GM10266 (cell line): Measurements from ENCODE around the gene NFAT5.

ENCODE experiments used
- DNase-seq: peaks from one replicate; pipeline ENCODE4 v3.0.0; 2012; ENCODE audit errors: extremely low spot score
- TF ChIP-seq, protein P1 (sequence below): IDR thresholded peaks from 2 replicates; pipeline ENCODE4 v1.5.1; 2012; ENCODE audit warnings: mild to moderate bottlenecking, low read depth; ENCODE audit not compliant: control insufficient read depth, insufficient read depth; ENCODE audit errors: missing control alignments

Gene NFAT5

DNA sequence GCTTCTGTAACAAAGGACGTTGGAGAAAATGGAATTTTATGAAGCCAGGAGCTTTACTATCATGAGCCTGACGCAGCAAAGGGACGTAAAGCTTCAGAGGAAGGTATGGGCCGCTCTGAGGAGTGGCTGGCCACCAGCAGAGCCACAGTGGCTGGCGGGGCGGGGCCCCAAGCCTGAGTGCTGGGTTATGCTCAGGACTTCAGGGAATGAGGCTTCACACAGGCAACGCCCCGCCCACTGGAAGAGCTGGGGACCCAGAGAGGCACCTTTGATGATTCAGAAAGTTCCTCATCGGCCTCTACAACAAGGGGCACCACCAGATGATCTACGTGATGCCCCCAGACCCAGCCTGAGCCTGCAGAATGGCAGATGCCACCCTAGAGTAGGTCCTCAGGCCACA is 180.2 kb downstream of the NFAT5 start:
- no peak for DNase-seq
- TF ChIP-seq, protein P1, sequence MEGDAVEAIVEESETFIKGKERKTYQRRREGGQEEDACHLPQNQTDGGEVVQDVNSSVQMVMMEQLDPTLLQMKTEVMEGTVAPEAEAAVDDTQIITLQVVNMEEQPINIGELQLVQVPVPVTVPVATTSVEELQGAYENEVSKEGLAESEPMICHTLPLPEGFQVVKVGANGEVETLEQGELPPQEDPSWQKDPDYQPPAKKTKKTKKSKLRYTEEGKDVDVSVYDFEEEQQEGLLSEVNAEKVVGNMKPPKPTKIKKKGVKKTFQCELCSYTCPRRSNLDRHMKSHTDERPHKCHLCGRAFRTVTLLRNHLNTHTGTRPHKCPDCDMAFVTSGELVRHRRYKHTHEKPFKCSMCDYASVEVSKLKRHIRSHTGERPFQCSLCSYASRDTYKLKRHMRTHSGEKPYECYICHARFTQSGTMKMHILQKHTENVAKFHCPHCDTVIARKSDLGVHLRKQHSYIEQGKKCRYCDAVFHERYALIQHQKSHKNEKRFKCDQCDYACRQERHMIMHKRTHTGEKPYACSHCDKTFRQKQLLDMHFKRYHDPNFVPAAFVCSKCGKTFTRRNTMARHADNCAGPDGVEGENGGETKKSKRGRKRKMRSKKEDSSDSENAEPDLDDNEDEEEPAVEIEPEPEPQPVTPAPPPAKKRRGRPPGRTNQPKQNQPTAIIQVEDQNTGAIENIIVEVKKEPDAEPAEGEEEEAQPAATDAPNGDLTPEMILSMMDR = no peak

DNA sequence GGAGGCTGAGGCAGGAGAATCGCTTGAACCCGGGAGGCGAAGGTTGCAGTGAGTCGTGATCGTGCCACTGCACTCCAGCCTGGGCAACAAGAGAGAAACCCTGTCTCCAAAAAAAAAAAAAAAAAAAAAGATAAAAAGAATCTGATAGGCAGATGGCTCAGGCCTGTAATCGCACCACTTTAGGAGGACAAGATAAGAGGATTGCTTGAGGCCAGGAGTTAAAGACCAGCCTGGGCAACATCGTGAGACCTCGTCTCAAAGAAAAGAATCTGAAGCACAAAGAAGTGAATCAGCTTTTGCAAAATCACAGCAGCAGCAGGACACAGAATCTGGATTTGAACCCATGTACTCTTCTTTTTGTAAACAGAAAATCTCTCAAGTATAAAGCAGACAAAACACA is 181.3 kb downstream of the NFAT5 start:
- TF ChIP-seq, protein P1 = no peak
- no peak for DNase-seq

DNA sequence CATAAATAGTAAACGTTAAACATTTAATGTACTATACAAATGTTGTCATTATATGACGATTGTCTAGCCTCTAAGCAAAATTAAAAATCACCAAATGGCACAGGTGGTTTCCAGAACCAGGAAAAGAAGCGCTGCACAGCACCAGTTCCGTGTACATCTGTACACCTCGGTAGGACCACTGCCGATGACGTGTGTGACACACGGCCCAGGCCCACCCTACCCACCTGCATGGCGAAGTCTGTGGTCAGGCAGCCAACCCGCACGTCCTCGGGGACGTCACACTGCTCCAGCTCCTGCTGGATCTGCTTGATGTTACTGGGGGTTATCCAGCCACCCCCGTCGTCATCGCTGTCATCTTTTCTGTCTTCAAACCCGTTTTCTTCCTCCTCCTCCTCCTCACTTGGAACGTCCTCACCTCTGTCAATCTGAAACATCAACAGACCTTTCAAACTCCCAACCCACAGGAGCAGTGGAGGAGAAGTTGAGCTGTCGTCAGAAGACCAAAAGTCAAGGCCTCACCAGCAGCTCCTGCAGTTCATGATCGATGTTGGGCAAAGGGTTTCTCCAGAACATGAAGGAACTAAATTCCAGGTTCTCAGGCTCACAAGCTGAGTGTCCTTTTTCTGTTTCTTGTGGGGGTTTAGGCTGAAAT is 183.1 kb downstream of the NFAT5 start:
- TF ChIP-seq, protein P1 = no peak
- no peak for DNase-seq

DNA sequence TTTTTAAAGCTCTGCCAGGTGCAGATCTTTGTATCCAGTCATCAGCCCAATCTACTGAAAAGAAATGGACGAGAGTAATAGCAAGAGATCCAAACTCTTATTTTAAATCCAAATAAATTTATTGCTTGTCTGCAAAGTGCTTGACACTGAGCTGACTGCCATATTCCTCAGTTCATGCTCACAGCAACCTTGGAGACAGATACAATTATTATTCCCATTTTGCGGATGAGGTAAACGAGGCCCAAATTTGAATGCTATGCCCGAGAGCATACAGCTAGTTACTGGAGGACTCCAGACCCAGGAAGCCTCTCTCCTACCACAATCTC is 188.3 kb downstream of the NFAT5 start:
- TF ChIP-seq, protein P1 = no peak
- DNase-seq = no peak
